HG03060 (cell line): ENCODE results near the gene EHD2.
"Not testable (repeated sequence)": the region's sequence is repeated elsewhere in the genome, so short reads cannot be mapped to it uniquely, and the experiment has no call there.

Source experiments
- ATAC-seq: cut with Tn5 transposase; IDR thresholded peaks from one replicate; pipeline ENCODE4 v1.9.1; 2021; ENCODE audit warnings: low read depth, moderate number of reproducible peaks; ENCODE audit not compliant: unreplicated experiment

Gene EHD2

DNA sequence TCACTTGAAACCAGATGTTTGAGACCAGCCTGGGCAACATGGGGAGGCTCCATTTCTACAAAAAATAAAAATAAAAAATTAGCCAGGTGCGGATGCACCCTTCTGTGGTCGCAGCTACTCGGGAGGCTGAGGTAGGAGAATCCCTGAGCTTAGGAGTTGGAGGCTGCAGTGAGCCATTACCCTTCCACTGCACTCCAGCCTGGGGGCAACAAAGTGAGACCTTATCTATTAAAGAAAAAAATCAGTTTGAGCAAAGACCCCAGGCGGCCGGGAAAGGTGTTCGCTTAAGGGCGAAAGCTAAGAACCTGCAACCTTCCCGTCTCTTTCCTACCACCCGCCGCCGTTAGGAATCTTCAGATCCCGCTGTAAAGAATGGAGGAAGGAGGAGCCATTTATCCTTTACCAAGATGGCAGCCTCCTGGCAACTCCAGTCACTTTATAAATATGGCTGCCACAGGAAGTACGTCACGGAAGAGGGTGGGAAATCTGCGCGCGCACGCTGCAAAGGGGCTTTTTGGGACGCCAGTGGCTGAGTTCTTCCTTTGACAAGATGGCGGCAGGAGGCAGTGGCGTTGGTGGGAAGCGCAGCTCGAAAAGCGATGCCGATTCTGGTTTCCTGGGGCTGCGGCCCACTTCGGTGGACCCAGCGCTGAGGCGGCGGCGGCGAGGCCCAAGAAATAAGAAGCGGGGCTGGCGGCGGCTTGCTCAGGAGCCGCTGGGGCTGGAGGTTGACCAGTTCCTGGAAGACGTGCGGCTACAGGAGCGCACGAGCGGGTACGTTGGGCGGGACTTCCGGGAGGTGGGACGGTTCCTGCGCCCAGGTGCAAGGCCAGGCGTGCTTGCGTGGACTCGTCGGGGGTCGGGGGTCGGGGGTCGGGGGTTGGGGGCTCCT is 32.0 kb downstream of the EHD2 start, which contains the start of gene NOP53:
TSS of gene NOP53 (plus strand) at position 537 of the 892 bp plus-strand sequence. CDS start at position 551, 14 bp downstream.
- peak; percentile 61 for ATAC-seq

DNA sequence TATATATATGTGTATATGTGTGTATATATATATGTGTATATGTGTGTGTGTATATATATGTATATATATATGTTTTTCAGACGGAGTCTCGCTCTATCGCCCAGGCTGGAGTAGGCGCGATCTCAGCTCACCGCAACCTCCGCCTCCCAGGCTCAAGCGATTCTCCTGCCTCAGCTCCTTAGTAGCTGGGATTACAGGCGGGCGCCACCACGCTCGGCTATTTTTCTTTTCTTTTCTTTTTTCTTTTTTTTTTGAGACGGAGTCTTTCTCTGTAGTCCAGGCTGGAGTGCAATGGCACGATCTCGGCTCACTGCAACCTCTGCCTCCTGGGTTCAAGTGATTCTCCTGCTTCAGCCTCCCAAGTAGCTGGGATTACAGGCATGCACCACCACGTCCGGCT is 32.9 kb downstream of the EHD2 start:
- not testable (repeated sequence) for ATAC-seq

DNA sequence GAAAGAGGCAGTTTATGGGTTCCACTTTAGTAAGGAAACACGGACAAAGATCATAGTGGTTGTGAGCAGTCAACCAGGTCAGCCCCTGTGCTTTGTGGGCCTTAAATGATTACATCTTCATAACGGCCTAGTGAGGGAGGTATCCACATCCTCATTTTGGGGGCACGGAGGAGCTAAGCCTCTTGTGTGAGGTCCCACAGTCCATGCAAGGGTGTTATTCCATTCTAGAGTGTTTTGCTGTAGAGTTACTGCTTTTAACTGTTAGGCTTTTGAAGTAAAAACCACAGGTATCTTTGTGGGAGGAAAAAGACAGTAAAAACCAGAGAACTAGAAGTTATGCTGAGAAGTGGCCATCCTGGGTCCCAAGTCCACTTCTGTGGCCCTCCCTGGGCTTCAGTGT is 36.1 kb downstream of the EHD2 start:
- no peak for ATAC-seq

DNA sequence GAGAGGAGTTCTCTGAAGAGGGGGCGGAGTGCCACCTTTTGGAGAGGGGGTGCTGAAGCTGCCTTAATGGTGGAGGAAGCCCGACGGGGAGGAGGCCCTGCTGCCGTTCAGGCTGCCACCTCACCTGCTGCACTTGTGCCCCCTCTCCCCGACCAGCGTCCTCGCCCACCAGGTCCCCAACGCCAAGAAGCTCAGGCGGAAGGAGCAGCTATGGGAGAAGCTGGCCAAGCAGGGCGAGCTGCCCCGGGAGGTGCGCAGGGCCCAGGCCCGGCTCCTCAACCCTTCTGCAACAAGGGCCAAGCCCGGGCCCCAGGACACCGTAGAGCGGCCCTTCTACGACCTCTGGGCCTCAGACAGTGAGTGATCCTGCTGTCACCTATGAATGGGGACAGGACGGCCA is 37.5 kb downstream of the EHD2 start:
- no peak for ATAC-seq

DNA sequence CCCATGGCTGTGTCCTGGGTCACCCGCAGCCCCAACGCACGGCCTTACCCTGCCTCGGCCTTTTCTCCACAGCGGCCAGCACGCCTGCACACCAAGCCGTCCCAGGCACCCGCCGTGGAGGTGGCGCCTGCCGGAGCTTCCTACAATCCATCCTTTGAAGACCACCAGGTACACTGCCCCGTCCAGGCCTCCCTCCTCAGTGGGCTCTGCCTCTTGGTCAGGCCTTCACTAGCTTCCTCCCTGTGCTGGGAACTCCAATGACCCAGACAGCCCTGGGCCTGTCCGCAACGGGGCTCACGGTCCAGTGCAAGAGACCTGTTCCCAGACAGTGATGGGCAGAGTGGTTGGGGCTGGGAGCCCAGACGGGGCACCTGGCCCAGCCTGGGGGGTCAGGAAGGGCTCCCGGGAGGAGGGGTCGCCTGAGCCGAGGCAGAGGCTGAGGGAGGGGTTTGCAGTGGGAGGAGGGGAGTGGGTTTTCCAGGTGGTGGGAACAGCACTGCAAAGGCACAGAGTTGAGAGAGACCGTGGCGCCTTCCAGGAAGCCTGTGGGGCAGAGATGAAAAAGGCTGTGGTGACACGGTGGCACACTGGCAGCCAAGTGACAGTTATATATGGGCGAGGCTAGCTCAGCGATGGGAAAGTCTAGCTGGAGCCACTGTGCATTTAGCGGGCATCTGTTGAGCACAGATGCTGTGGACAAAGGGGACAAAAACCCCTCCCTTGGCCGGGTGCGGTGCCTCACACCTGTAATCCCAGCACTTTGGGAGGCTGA is 39.4 kb downstream of the EHD2 start:
- ATAC-seq, result no peak

DNA sequence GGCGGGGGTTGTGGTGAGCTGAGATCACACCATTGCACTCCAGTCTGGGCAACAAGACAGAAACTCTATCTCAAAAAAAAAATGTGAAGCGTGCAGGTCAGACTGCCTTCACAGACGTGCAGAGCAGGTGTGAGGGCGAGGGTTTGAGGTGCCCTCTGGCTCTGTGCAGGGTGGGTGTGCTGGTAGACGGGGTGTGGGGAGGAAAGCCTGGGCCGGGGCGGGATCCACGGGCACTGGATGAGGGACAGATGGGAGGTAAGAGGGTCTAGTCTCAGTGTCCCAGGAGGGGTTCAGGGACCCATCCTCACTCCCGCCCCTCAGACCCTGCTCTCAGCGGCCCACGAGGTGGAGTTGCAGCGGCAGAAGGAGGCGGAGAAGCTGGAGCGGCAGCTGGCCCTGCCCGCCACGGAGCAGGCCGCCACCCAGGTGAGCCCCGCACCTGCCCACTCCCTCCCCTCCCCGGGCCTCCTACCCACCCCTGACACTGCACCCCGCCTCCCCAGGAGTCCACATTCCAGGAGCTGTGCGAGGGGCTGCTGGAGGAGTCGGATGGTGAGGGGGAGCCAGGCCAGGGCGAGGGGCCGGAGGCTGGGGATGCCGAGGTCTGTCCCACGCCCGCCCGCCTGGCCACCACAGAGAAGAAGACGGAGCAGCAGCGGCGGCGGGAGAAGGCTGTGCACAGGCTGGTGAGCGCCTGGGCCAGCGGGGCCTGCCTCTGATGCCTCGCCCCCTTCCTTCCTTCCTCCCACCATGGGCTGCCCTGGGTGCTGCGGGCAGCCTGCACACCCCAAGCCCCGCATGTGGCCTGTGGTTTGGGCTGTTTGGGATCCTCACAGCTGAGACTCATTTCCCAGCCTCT is 41.2 kb downstream of the EHD2 start:
- no peak for ATAC-seq

DNA sequence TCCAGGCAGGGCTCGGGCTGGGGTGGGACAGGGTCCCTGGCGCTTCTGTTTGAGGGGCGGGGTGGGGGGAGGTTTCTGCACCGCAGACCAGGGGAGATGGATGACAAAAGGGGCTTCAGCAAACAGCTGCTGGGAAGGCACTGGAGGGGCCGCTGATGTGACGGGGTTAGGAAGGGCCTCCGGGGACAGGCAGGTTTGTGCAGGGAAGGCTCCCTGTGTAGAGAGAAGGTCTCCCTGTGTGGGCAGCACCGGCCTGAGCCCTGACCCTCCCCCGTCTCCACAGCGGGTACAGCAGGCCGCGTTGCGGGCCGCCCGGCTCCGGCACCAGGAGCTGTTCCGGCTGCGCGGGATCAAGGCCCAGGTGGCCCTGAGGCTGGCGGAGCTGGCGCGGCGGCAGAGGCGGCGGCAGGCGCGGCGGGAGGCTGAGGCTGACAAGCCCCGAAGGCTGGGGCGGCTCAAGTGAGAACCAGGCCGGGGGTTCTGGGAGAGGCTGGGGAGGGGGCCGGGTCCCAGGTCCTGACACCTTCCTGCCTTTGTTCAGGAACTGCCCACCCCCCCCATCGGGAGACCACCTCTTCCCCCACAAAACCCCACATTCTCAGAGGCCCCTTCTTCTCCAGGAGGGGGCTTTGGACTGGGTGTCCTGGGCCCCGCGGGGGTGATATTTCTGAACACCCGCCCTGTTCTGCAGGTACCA is 42.0 kb downstream of the EHD2 start:
- no peak for ATAC-seq

DNA sequence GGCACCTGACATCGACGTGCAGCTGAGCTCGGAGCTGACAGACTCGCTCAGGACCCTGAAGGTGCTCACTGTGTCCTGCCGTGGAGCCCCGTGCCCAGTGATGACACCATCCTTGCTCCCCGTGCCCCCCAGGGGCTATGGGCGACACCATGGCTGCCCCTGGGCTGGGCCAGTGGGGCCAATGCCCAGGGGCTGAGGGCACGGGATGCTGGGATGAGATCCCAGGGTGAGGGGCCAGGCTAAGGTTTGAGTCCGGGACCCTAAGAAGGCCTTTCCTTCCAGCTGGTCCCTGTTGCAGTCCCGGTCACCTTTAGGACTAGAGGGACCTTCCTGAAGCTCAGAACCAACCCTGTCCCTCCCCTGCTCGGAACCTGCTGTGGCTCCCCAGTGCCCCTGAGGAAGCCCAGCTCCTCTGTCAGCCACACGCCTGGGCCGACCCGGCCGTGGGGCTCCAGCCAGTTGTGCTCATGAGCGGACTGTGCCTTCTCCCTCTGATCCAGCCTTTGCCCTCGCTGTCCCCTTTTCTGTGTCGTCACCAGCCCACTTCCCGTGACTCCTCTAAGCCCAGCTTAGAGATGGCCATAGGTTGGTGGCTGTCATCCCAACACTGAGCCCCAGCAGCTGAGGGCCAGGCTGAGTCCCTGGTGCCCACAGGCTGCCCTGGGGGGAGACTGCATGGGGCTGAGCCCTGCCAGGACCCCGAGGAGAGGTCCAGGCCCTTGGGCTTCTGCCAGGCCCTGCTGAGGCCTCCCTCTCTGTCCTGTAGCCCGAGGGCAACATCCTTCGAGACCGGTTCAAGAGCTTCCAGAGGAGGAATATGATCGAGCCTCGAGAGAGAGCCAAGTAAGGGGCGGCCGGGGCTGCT is 42.8 kb downstream of the EHD2 start:
- no peak for ATAC-seq

DNA sequence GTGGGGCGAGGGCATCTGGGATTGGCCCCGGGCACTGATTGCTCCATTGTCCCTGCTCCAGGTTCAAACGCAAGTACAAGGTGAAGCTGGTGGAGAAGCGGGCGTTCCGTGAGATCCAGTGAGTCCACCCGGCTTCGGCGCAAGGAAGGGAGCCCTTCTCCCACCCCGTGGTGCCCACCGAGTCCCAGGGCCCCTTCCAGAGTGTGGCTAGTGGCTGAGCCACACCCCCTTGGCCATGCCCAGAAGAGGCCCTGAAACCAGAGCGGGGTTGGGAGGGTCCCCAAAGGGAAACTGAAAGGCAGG is 43.4 kb downstream of the EHD2 start:
- ATAC-seq, result no peak

DNA sequence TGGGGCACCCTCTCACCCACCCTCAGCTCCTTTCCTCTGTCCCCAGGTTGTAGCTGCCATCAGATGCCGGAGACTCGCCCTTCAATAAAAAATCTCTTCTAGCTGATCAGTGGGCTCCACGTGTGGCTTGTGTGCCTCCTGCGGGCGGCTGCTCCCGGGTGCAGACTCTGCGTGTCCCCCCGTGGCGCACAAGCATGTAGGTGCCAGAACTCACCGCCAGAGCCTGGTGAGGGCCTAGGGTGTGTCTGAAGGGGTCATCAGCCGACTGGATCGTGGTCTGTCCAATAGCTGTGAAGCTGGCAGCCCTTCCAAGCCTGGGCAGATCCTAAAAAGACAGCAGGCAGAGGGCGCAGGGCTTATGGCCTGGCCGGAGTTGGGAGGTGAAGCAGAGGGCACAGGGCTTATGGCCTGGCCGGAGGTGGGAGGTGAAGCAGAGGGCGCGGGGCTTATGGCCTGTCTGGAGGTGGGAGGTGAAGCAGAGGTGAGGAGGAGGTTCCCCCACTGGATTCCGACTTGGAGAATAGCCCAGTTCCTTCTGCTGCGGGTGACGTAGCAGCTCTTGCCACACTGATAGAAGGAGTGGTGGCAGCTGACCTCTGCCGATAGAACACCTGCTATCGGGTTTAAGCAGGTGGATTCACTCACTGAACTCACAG is 43.9 kb downstream of the EHD2 start:
- ATAC-seq, result no peak

DNA sequence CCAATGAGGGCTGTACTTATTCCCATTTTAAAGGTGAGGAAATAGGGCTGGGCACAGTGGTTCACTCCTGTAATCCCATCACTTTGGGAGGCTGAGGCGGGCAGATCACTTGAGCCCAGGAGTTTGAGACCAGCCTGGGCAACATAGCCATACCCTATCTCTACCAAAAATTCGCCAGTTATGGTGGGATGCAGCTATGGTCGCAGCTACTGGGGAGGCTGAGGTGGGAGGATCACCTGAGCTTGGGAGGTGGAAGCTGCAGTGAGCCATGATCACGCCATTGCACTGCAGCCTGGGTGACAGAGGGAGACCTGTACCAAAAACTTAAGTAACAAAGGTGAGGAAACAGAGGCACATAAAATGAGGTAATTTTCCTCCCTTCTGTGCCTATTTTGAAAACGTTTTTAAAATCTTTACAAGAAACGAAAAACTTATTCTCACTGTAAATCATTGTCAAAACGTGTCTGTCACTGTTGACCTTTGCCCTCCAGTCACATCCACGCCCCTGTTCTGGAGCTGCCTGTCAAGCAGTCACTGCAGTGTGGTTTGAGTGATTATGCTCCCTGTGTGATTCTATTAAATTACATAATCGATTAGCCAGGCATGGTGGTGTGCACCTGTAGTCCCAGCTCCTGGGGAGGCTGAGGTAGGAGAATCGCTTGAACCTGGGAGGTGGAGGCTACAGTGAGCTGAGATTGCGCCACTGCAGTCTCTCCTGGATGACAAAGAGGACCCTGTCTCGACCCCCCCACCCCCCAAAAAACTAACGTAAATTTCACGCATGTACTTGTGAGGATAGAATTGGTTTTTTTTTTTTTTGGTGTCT is 44.6 kb downstream of the EHD2 start:
- no peak for ATAC-seq

DNA sequence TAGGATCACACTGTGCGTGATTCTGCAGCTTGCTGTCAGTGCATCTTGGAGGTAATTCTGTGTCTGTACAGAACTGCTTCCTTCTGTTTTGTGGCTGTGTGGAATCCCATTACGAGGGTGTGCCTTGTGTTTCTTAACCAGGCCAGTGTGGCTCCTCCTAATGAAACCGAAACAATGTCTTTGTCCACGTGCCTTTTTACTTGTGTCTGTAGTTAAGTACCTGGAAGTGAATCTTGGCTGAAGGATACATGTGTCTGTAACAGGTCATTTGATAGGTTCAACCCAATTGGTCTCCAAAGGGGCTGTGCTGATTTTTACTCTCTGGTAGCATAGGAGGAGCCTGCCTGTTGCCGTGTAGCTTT is 45.2 kb downstream of the EHD2 start:
- no peak for ATAC-seq

DNA sequence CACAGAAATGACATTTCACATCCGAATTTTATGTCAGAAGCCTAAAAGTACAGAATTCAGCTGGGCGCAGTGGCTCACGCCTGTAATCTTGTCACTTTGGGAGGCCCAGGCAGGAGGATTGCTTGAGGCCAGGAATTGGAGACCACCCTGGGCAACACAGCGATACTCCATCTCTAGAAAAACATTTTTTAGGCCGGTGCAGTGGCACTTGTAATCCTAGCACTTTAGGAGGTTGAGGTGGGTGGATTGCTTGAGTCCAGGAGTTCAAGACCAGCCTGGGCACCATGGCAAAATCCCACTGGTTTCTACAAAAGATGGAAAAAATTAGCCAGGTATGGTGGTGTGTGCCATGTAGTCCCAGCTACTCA is 47.4 kb downstream of the EHD2 start:
- no peak for ATAC-seq

DNA sequence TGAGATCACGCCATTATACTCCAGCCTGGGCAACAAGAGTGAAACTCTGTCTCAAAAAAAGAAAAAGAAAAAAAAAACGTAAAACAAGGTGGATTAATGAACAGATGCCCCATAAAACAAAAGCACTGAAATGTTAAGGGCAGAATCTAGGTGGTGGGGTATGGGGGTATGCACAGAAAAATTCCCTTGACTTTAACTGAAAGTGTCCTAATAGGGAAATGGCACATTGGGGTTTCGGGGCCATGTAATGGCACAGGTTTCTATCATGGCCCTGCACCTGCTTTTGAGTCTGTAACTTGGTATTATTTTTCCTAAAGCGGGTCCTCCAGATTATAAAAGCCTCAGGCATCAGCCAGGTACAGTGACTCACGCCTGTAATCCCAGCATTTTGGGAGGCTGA is 48.3 kb downstream of the EHD2 start:
- ATAC-seq, result no peak

DNA sequence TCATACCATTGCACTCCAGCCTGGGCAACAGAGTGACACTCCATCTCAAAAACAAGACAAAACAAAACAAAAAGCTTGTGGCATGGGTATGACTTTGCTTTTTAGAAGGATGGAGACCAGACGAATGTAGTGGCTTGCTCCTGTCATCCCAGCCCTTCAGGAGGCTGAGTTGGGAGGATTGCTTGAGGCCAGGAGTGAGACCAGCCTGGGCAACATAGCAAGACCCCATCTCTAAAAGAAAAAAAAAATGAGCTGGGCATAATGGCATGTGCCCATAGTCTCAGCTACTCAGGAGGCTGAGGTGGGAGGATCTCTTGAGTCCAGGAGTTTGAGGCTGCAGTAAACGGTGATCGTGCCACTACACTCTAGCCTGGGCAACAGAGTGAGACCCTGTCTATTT is 48.9 kb downstream of the EHD2 start:
- ATAC-seq, result no peak

DNA sequence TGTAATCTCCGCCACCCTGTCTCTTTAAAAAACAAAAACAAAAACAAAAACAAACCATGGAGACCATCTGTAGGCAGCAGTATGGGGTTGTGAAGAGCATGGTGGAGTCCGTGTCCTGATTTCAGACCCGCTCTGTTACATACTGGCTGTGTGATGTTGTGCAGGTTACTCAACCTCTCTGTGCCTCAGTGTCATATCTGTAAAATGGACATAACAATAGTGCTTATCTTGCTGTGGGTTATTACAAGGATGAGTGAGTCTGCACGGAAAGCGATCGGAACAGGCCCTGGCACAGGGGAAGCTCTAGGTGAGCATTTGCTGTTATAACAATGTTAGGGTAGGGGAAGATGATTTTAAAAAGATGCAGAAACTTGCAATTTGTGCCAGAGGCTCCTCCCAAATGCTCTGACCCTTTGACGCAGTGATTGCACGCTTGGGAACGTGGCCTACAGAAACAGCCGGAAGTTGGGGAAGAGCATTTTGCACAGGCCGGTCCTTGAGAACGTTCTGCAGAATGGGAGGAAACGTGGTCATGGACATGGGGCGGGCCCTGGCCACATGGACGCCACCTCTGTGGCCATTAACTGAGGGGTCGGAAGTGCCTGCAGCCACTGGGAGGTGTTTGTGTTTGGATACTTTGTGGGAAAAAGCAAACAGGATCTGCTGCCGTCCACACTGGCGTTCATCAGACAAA is 49.5 kb downstream of the EHD2 start:
- no peak for ATAC-seq

DNA sequence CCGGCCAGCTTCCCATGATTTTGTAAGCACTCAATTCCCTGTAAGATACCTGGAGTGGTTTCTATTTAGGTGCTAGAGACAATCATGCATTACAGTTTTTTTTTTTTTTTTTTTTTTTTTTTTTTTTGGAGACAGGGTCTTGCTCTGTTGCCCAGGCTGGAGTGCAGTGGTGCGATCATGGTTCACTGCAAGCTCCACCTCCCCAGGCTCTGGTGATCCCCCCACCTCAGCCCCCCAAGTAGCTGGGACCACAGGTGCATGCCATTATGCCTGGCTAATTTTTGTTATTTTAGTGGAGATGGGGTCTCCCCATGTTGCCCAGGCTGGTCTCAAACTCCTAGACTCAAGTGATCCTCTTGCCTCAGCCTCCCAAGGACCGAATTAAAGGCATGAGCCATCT is 51.5 kb downstream of the EHD2 start:
- ATAC-seq, result not testable (repeated sequence)
